DOHH2 (cell line): Measurements from ENCODE around the gene COL20A1.

Experiments used
- H3F3A ChIP-seq: fragments of 200-600 bp; sonication (generic), shearing (Covaris generic); 2 replicates; pipeline ENCODE4 v1.6.0; 2016; ENCODE audit warnings: antibody characterized with exemption, mild to moderate bottlenecking; ENCODE audit not compliant: control insufficient read depth, insufficient read depth
- H3K27ac ChIP-seq: fragments of 200-600 bp; sonication (generic); 2 replicates; pipeline ENCODE4 v1.5.1; 2014; ENCODE audit warnings: low read depth, mild to moderate bottlenecking, low read length, moderate library complexity
- H3K27me3 ChIP-seq: fragments of 200-600 bp; sonication (generic); 2 replicates; pipeline ENCODE4 v1.6.1; 2014; ENCODE audit warnings: mild to moderate bottlenecking, low read length, mixed read lengths; ENCODE audit not compliant: control insufficient read depth
- H3K36me3 ChIP-seq: fragments of 200-600 bp; sonication (generic); 2 replicates; pipeline ENCODE4 v1.6.1; 2014; ENCODE audit warnings: mild to moderate bottlenecking, low read length, moderate library complexity, mixed read lengths; ENCODE audit not compliant: control insufficient read depth
- H3K4me1 ChIP-seq: fragments of 200-600 bp; sonication (generic); 2 replicates; pipeline ENCODE4 v1.6.1; 2014; ENCODE audit warnings: mild to moderate bottlenecking, low read length, mixed read lengths; ENCODE audit not compliant: control insufficient read depth
- H3K4me2 ChIP-seq: fragments of 200-600 bp; sonication (generic); 2 replicates; pipeline ENCODE4 v1.6.0; 2014; ENCODE audit warnings: mild to moderate bottlenecking, low read length, moderate library complexity
- H3K4me3 ChIP-seq: fragments of 200-600 bp; sonication (generic); 2 replicates; pipeline ENCODE4 v1.5.1; 2014; ENCODE audit warnings: mild to moderate bottlenecking, low read length, mixed read lengths
- H3K79me2 ChIP-seq: fragments of 200-600 bp; sonication (generic); 2 replicates; pipeline ENCODE4 v1.6.1; 2014; ENCODE audit warnings: mild to moderate bottlenecking, low read length, mixed read lengths; ENCODE audit not compliant: control insufficient read depth
- H3K9me2 ChIP-seq: fragments of 200-600 bp; sonication (generic); replicated peaks from 2 replicates; pipeline ENCODE4 v1.6.1; 2014; ENCODE audit warnings: mild to moderate bottlenecking, low read length, mixed read lengths; ENCODE audit not compliant: control insufficient read depth
- H3K9me3 ChIP-seq: fragments of 200-600 bp; sonication (generic); 2 replicates; pipeline ENCODE4 v1.6.1; 2014; ENCODE audit warnings: antibody characterized with exemption, low read length, mixed read lengths; ENCODE audit not compliant: control insufficient read depth, insufficient read depth
- H4K20me1 ChIP-seq: fragments of 200-600 bp; sonication (generic); 2 replicates; pipeline ENCODE4 v1.6.0; 2014; ENCODE audit warnings: low read depth, mild to moderate bottlenecking, antibody characterized with exemption, low read length, moderate library complexity; ENCODE audit not compliant: control insufficient read depth, insufficient read depth
- CTCF ChIP-seq: fragments of 200-600 bp; sonication (generic); IDR thresholded peaks from one replicate; pipeline ENCODE4 v1.5.1; 2014; ENCODE audit warnings: antibody characterized with exemption, mild to moderate bottlenecking, low read depth, low read length; ENCODE audit not compliant: poor library complexity, severe bottlenecking
- EZH2phosphoT487 ChIP-seq: fragments of 200-600 bp; sonication (generic); IDR thresholded peaks from 2 replicates; pipeline ENCODE4 v1.6.1; 2017; ENCODE audit warnings: borderline replicate concordance, mild to moderate bottlenecking, antibody characterized with exemption, low read length, moderate library complexity, mixed read lengths

COL20A1 gene

GRCh38 chr20:63253438-63254231 lies 39.4 kb upstream of the COL20A1 start:
- Histone ChIP-seq H3K9me2 (no peaks in the 10 kb centered on the region), H3K36me3 (no peaks in the 10 kb centered on the region), H3K4me2 (no peak overlapping the region), H3K9me3 (no peaks in the 10 kb centered on the region), H3K4me1 (no peaks in the 10 kb centered on the region), H3F3A (no peaks in the 10 kb centered on the region), H3K4me3 (no peak overlapping the region), H4K20me1 (peaks cover 6% of the 10 kb centered on the region; the same call in 1 of the 2 replicates), H3K27me3 (peaks cover 17% of the 10 kb centered on the region), H3K79me2 (no peaks in the 10 kb centered on the region), H3K27ac (no peak overlapping the region)
- no peak for TF ChIP-seq EZH2phosphoT487
- TF ChIP-seq CTCF, result no peak

GRCh38 chr20:63254232-63254605 lies 38.8 kb upstream of the COL20A1 start, which contains the start of gene NKAIN4:
Gene NKAIN4, minus strand, starts transcription at chr20:63254463. Its CDS starts 13 bp downstream, at chr20:63254450.
- no peaks in the 10 kb centered on the region for H3K9me3 ChIP-seq
- TF ChIP-seq CTCF (no peak), EZH2phosphoT487 (no peak)
- peaks cover 6% of the 10 kb centered on the region; the same call in 1 of the 2 replicates for H4K20me1 ChIP-seq
- peaks cover 17% of the 10 kb centered on the region for H3K27me3 ChIP-seq
- H3F3A ChIP-seq, result no peaks in the 10 kb centered on the region
- H3K4me2 ChIP-seq, result no peak within 1 kb of the TSS
- H3K4me1 ChIP-seq, result no peaks in the 10 kb centered on the region
- H3K27ac ChIP-seq, result no peak within 1 kb of the TSS
- H3K36me3 ChIP-seq, result no peaks in the 10 kb centered on the region
- no peak within 1 kb of the TSS for H3K4me3 ChIP-seq
- no peaks in the 10 kb centered on the region for H3K9me2 ChIP-seq
- no peaks in the 10 kb centered on the region for H3K79me2 ChIP-seq

- Histone ChIP-seq H3K9me2 (no peaks in the 10 kb centered on the region), H3K36me3 (no peaks in the 10 kb centered on the region), H3F3A (no peaks in the 10 kb centered on the region), H3K4me2 (no peak overlapping the region), H3K27ac (no peak overlapping the region), H3K79me2 (no peaks in the 10 kb centered on the region), H3K4me3 (no peak overlapping the region), H3K27me3 (peaks cover 17% of the 10 kb centered on the region), H3K4me1 (no peaks in the 10 kb centered on the region), H3K9me3 (no peaks in the 10 kb centered on the region), H4K20me1 (peaks cover 6% of the 10 kb centered on the region; the same call in 1 of the 2 replicates)
- no peak for TF ChIP-seq EZH2phosphoT487
- TF ChIP-seq CTCF, result no peak
Measured at GRCh38 chr20:63254606-63255384, 38.2 kb upstream of the COL20A1 start.
